22Rv1 (cell line): ENCODE measurements around the gene PGGT1B.

Source experiments
- H3K27ac ChIP-seq: fragments of 450-650 bp; 2 replicates; pipeline ENCODE4 v1.5.1; 2017
- ZFX ChIP-seq: fragments of 450-650 bp; IDR thresholded peaks from 2 replicates; pipeline ENCODE4 v1.6.1; 2017; ENCODE audit warnings: antibody characterized with exemption, borderline replicate concordance
- TF ChIP-seq, protein P1 (sequence below): fragments of 450-650 bp; IDR thresholded peaks from 2 replicates; pipeline ENCODE4 v1.5.1; 2017; ENCODE audit warnings: mild to moderate bottlenecking

The PGGT1B gene

DNA sequence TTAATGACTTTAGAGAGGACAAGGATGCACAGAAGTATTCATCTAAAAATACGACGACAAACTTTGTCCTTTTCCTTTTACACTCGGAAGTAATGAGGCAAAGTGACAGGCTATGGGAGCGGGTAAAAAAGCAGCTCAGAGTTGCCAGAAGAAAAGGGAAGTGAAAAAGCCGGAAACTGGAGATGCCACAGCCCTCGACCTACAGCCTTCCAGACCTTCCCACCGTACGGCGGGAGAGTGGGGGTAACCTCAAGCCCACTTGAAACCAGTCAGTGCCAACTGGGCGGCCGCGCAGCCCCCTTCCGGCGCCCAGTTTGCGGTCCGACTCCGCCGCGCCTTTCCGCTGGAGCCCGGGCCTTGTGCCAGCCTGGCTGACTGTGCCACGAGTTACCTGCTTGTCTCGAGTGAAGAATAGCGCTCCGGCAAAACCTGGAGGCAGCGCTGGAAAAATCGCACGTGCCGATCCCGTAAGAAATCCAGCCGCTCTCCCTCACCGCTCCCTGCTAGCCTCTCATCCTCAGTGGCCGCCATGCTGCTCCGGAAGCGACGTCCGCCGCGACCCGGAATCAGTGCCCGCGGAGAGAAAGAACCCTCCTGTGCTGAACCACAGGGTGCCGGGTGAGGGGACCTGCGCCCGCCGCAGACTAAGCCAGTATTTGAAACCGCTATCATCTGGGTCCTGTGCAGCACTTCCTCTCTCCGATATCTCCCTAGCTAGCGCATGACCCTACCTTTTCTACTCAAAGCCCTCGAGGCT, at the start of gene PGGT1B:
TSS of gene PGGT1B (minus strand) at position 557 of the 757 bp plus-strand sequence. CDS start at position 531, 26 bp downstream.
- H3K27ac ChIP-seq: peak within 1 kb of the TSS; percentile 92

DNA sequence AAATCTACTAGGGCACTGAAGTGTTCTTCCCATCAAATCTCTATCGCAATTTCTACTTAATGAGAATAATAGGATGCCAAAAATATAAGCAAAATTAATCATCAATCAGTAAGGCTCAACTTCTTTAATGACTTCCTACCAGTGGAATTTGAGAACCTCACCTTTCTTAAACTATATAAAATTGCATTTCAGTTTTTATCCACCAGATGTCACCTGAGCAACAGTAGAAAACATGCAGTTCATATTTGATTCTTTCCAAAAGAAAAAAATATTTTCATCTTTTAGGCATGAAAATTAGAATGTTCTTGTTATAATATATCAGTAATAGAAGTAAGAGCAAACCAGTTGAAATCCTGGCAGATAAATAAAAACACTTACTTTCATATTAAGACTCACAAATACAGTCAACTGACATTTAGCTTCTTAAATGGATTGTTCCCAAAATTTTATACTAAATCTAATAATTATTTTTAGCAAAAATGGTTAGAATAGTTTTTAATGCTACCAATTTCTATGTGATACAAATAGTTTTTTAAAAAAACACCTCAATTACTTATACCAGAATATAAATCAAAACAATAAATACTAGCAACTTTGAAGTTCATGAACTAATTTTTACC, 47.2 kb upstream of the PGGT1B start:
- H3K27ac ChIP-seq: no peak overlapping the region
- TF ChIP-seq, protein P1, sequence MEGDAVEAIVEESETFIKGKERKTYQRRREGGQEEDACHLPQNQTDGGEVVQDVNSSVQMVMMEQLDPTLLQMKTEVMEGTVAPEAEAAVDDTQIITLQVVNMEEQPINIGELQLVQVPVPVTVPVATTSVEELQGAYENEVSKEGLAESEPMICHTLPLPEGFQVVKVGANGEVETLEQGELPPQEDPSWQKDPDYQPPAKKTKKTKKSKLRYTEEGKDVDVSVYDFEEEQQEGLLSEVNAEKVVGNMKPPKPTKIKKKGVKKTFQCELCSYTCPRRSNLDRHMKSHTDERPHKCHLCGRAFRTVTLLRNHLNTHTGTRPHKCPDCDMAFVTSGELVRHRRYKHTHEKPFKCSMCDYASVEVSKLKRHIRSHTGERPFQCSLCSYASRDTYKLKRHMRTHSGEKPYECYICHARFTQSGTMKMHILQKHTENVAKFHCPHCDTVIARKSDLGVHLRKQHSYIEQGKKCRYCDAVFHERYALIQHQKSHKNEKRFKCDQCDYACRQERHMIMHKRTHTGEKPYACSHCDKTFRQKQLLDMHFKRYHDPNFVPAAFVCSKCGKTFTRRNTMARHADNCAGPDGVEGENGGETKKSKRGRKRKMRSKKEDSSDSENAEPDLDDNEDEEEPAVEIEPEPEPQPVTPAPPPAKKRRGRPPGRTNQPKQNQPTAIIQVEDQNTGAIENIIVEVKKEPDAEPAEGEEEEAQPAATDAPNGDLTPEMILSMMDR: peak; percentile 92
- no peak for TF ChIP-seq ZFX

More for the DNA sequence above, at the start of gene PGGT1B:
- TF ChIP-seq, protein P1: no peak; the same call in 1 of the 2 replicates
- no peak for TF ChIP-seq ZFX

DNA sequence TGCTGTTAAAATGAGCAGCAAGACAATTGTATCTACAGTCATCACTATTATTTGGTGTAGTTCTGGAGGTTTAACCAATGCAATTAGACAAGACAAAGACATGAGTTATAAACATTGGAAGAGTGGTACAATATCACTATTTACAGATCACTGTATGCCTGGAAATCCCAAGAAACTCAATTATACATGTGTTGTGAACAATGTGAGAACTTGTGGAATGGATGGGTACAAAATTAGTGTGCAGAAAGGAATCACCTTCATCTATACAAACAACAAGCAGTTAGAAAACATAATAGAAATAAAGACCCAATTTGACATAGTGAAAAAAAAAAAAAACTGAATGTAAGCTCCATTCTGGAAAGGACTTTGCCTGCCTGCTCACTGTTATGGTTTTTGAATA, 46.1 kb upstream of the PGGT1B start:
- TF ChIP-seq, protein P1: no peak
- TF ChIP-seq ZFX: no peak
- no peak overlapping the region for H3K27ac ChIP-seq

DNA sequence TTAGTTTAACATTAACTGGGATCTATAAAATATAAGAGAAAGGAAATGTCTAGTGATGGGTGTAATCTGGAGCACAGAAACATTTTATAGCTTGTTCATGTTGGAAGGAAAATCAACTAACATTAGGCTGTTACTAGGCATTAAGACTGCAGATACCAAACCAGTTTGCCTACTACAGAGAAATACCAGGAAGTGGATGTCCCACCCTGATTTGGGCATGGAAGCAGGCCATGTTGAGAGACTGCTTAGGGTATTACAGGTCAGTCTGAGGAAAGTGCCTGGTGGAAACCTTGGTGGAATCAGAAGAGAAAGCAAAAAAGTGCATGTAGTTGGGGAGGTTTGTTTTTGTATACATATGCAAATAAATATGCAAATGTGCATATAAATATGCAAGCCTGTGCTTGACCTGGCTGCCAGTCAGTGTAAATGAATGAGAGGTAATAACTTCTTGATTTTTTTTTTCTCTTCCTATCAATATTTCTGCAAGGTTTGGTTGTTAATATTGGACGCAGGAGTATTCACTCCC, 43.4 kb upstream of the PGGT1B start:
- TF ChIP-seq ZFX: no peak
- TF ChIP-seq, protein P1: no peak
- H3K27ac ChIP-seq: no peak overlapping the region

DNA sequence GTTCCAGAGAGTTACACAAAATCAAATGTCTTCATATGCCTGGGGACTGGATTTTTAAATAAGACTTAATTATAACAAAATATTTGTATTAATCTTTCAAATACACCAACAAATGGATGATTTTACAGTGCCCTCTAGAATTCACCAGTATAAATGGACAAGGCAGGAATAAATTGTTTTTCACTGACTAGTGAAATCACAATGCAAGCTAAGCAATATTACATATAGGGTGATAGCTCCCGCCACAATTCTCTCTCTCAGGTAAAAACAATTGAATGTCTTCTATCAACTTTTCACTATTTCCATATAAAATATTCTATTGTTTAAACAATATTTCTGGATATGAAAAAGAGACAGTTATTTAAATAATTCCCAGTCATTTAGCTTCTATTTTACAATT, 41.8 kb upstream of the PGGT1B start:
- TF ChIP-seq, protein P1: no peak
- no peak for TF ChIP-seq ZFX

DNA sequence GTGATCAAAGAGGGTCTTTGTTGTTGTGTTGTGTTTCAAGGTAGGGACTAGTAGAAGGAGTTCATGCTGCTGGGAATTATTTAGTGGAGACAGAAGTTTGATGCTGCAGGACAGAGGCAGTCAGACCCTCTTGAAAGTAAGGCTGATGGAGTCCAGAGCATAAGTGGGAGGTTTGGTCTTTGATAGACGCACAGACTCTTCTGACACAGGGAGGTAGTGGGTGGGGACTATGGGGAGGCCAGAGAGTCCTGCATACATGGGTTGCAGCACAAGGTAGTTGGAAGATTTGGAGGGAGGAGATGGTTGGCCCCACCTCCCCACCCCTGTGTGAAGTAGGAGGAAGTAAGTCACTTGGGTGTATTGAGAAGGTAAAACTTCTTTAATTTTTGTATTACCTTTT, 36.1 kb upstream of the PGGT1B start:
- H3K27ac ChIP-seq: no peak overlapping the region
- no peak for TF ChIP-seq ZFX
- TF ChIP-seq, protein P1: no peak

More for the DNA sequence above, 41.8 kb upstream of the PGGT1B start:
- H3K27ac ChIP-seq: no peak overlapping the region

DNA sequence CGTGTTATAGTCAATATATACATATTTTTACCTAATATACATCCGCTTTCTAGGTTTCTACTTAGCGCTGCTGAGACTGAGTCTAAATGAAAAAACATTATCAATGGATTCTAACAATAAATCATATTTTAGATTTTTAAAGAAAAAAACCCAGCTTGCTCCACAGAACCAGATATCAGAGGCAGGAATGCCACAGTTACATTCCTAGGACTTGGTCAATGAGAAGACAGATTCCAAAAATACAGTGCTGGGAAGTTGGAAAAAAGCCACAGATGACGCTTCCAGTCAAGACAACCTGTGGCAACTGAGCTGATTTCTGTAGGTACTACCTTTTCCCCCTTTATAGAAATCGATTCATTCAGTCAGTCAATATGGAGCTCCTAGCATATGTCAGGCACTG, 34.4 kb upstream of the PGGT1B start:
- H3K27ac ChIP-seq: no peak overlapping the region
- no peak for TF ChIP-seq ZFX
- TF ChIP-seq, protein P1: no peak
